ENCODE data around the gene CCDC57. TPM values are rescaled to one million over a fixed set of nuclear protein-coding genes. Genes with fewer than 3 reads are reported as not detected.

Gene CCDC57
- total RNA-seq, 4 donors from 2014 or later: 8.4 to 21.6 (median 16.4) TPM

- TF ChIP-seq POLR2A (IDR thresholded peaks at IDR 0.05; ENCODE audit: low read depth) (no peak), CTCF (IDR thresholded peaks at IDR 0.05) (no peak), EP300 (IDR thresholded peaks at IDR 0.05) (no peak), POLR2AphosphoS5 (IDR thresholded peaks at IDR 0.05) (no peak)
- Histone ChIP-seq H3K4me3 (no peak overlapping the region), H3K27me3 (no peaks in the 10 kb centered on the region), H3K36me3 (peaks cover 5 to 41% (median 23%) of the 10 kb centered on the region in 4 donors), H3K9me3 (no peaks in the 10 kb centered on the region), H3K27ac (replicated peaks in 1 of 4) (no peak overlapping the region), H3K4me1 (no peaks in the 10 kb centered on the region)
- 87% methylated on average over 8 of the region's 11 CpGs for WGBS
- DNase-seq (ENCODE audit: extremely low spot score): no peak
- intact Hi-C loops (cut with DNase I): no loop called here
Measured at GRCh38 chr17:82127315-82127595, 85.4 kb downstream of the CCDC57 start.

- WGBS: 86% methylated on average over 23 of the region's 35 CpGs
- H3K27me3 ChIP-seq: no peaks in the 10 kb centered on the region
- TF ChIP-seq POLR2AphosphoS5 (IDR thresholded peaks at IDR 0.05) (no peak), POLR2A (IDR thresholded peaks at IDR 0.05; ENCODE audit: low read depth) (no peak), EP300 (IDR thresholded peaks at IDR 0.05) (no peak)
- H3K9me3 ChIP-seq: no peaks in the 10 kb centered on the region
- H3K36me3 ChIP-seq: peaks cover 7 to 46% (median 27%) of the 10 kb centered on the region in 4 donors
- no peak overlapping the region for H3K27ac ChIP-seq (replicated peaks in 1 of 4)
- H3K4me3 ChIP-seq: no peak overlapping the region
- DNase-seq (ENCODE audit: extremely low spot score): no peak
- no peaks in the 10 kb centered on the region for H3K4me1 ChIP-seq
- intact Hi-C loops (cut with DNase I): no loop called here
Measured at GRCh38 chr17:82126556-82127314, 85.9 kb downstream of the CCDC57 start.

- no peaks in the 10 kb centered on the region for H3K4me1 ChIP-seq
- no peaks in the 10 kb centered on the region for H3K27me3 ChIP-seq
- TF ChIP-seq CTCF (IDR thresholded peaks at IDR 0.05) (no peak), EP300 (IDR thresholded peaks at IDR 0.05) (no peak), POLR2A (IDR thresholded peaks at IDR 0.05; ENCODE audit: low read depth) (no peak), POLR2AphosphoS5 (IDR thresholded peaks at IDR 0.05) (no peak)
- 77% methylated on average over 4 of the region's 4 CpGs for WGBS
- H3K4me3 ChIP-seq: no peak overlapping the region
- peaks cover 7 to 47% (median 27%) of the 10 kb centered on the region in 4 donors for H3K36me3 ChIP-seq
- no peak overlapping the region for H3K27ac ChIP-seq (replicated peaks in 1 of 4)
- no peaks in the 10 kb centered on the region for H3K9me3 ChIP-seq
- no peak for DNase-seq (ENCODE audit: extremely low spot score)
- intact Hi-C loops (cut with DNase I): no loop called here
Measured at GRCh38 chr17:82124101-82124500, 88.5 kb downstream of the CCDC57 start.

GRCh38 chr17:82121660-82122629 lies 90.7 kb downstream of the CCDC57 start:
- DNase-seq (ENCODE audit: extremely low spot score): no peak
- H3K36me3 ChIP-seq: peaks cover 4 to 38% (median 21%) of the 10 kb centered on the region in 4 donors
- H3K9me3 ChIP-seq: no peaks in the 10 kb centered on the region
- H3K27me3 ChIP-seq: no peaks in the 10 kb centered on the region
- H3K4me3 ChIP-seq: no peak overlapping the region
- intact Hi-C loops (cut with DNase I): no loop called here
- H3K27ac ChIP-seq (replicated peaks in 1 of 4): no peak overlapping the region
- H3K4me1 ChIP-seq: peaks cover 0 to 4% (median 0%) of the 10 kb centered on the region in 4 donors
- WGBS: 81% methylated on average over 30 of the region's 32 CpGs
- TF ChIP-seq POLR2A (IDR thresholded peaks at IDR 0.05; ENCODE audit: low read depth): no peak
- TF ChIP-seq CTCF (IDR thresholded peaks at IDR 0.05): no peak
- no peak for TF ChIP-seq EP300 (IDR thresholded peaks at IDR 0.05)
- no peak for TF ChIP-seq POLR2AphosphoS5 (IDR thresholded peaks at IDR 0.05)

- Histone ChIP-seq H3K27ac (replicated peaks in 1 of 4) (no peak overlapping the region), H3K9me3 (no peaks in the 10 kb centered on the region), H3K36me3 (peaks cover 4 to 32% (median 18%) of the 10 kb centered on the region in 4 donors), H3K27me3 (no peaks in the 10 kb centered on the region), H3K4me1 (peaks cover 0 to 4% (median 0%) of the 10 kb centered on the region in 4 donors), H3K4me3 (no peak overlapping the region)
- DNase-seq (ENCODE audit: extremely low spot score): no peak
- WGBS: 86% methylated on average over 1 of the region's 4 CpGs
- no peak for TF ChIP-seq POLR2AphosphoS5 (IDR thresholded peaks at IDR 0.05)
- TF ChIP-seq POLR2A (IDR thresholded peaks at IDR 0.05; ENCODE audit: low read depth): no peak
- TF ChIP-seq EP300 (IDR thresholded peaks at IDR 0.05): no peak
- TF ChIP-seq CTCF (IDR thresholded peaks at IDR 0.05): no peak
- intact Hi-C loops (cut with DNase I): no loop called here
Measured at GRCh38 chr17:82121246-82121645, 91.4 kb downstream of the CCDC57 start.

All from esophagus muscularis mucosa (tissue), 4 donors.